VCaP (cell line): ENCODE measurements around the gene ARAP2.

Experiments used
- H3K27ac ChIP-seq: fragments of 450-650 bp; 2 replicates; pipeline ENCODE4 v1.5.1; 2017
- TF ChIP-seq, protein P1 (sequence below): fragments of 450-650 bp; conservative IDR thresholded peaks from 2 replicates; pipeline ENCODE4 v1.5.1; 2017; ENCODE audit warnings: mild to moderate bottlenecking, moderate library complexity

Gene ARAP2

DNA sequence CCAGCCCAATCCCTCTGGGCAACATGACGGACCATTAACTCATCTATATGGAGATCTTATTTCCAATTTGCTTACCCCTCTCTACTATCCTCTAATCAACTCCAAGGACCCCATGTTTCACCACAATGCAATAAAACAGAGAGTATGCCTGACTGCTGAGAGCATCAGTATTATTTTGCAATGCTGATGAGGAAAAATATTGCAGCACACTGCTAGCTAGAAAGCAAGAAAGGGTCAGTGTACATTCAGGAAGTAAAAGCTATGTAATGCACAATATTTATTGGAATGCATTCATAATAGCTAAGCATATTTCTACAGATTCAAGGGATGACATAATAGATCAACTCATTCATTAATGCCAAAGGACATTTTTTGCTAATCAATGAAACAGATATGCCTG is 33.2 kb downstream of the ARAP2 start:
- TF ChIP-seq, protein P1, sequence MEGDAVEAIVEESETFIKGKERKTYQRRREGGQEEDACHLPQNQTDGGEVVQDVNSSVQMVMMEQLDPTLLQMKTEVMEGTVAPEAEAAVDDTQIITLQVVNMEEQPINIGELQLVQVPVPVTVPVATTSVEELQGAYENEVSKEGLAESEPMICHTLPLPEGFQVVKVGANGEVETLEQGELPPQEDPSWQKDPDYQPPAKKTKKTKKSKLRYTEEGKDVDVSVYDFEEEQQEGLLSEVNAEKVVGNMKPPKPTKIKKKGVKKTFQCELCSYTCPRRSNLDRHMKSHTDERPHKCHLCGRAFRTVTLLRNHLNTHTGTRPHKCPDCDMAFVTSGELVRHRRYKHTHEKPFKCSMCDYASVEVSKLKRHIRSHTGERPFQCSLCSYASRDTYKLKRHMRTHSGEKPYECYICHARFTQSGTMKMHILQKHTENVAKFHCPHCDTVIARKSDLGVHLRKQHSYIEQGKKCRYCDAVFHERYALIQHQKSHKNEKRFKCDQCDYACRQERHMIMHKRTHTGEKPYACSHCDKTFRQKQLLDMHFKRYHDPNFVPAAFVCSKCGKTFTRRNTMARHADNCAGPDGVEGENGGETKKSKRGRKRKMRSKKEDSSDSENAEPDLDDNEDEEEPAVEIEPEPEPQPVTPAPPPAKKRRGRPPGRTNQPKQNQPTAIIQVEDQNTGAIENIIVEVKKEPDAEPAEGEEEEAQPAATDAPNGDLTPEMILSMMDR = no peak
- H3K27ac ChIP-seq = no peak overlapping the region

DNA sequence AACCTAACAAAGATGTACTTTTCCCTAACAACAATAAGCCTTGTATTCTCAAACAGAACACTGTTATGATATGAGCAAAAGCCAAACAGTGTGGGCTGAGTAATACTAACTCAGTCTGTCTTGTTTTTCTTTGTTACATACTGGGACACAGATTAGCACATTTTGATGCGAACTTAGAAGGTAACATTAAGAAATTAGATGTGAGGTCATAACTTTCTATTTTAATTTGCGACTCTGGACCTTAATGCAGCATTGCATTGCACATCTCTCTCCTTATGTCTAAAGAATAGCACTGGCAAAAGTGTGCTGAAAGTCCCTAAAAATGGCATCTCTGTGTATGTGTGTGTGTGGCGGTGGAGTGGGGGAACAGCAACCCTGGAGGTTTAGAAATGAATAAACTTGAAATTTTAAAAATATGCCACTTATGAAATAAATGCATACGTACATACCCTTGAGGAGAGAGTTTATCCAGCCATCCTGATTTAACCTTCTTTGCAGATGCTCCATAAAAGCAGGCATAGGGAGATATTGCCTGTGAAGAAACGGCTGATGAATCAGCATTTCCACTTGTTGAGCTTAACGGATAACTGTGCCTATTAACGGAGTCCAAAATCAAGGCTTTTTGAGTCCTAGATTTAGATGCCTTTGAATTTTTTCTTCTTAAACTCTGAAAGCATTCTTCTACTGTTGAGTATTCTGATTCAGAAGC is 34.2 kb downstream of the ARAP2 start:
- H3K27ac ChIP-seq = no peak overlapping the region
- TF ChIP-seq, protein P1 = no peak

DNA sequence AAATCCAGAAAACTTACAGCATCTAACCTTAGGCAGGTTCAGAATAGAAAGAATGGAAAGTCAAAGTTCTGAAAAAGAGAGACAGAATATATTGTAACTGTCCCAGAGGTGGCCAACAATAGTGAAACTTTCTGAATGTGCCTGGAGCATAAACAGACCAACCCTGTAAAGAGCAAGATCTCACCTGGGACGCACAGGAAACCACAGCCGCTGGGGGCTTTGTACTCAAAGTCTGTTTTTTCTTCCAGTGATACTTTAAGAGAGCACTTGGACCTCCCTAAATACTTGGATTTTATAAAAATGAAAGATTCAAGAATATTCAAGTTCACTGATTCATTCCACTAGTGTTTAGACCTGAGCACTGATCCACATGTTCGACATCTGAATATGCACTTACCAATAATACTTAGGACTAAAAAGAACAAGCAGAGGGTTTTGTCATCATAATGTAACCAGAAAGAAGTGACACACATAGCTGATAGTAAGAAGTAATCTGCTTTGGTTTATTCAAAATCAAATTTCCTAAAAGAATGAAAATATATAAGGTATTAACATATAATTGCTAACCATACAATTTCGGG is 35.3 kb downstream of the ARAP2 start:
- TF ChIP-seq, protein P1 = no peak
- no peak overlapping the region for H3K27ac ChIP-seq

DNA sequence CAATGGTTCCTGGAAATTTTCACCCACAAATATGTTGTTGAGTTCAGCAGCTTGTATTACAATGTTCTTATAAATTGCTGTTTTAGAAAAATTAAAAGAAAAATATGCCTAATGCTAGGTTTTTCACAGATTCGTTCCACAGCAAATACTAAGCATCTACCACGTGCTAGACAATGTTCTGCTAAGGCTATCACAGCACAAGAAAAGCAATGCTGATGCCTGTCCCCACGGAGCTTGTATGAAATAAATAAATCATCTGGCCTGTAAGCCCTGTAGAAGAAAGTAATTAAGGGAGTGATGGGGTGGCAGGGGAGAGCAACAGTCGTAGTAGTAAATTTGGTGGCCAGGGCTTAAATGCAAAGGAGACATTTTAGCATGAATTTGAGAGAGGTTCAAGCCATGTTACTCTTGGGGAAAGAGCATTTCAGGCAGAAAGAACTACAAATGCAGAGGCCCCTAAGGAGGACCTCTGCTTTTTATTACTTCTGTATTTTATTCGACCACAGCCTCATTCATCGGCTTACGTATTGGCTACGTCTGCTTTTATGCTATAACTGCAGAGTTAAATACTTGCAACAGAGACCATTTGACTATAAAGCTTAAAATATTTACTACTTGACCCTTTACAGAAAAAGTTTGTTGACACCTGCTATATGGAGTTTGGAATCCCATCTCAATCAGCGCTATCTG is 36.3 kb downstream of the ARAP2 start:
- TF ChIP-seq, protein P1 = no peak
- H3K27ac ChIP-seq = no peak overlapping the region

DNA sequence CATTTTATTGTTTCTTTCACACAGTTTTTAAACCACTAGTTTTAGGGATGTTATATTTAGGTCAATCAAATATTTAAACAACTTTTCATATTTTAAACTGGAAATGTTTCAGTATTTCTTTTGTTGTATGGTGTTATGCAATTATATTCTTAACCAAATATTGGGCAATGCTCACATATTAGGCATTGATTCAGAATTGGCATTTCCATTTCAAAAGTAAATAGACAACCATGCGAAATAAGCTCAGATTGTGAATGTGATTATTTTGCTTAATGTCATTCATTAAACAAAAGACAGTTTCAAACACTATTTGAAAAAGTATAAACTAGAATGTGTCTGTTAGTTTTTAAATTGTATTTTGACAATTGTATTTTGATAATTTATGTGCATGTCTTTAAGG is 36.9 kb downstream of the ARAP2 start:
- no peak overlapping the region for H3K27ac ChIP-seq
- TF ChIP-seq, protein P1 = no peak

DNA sequence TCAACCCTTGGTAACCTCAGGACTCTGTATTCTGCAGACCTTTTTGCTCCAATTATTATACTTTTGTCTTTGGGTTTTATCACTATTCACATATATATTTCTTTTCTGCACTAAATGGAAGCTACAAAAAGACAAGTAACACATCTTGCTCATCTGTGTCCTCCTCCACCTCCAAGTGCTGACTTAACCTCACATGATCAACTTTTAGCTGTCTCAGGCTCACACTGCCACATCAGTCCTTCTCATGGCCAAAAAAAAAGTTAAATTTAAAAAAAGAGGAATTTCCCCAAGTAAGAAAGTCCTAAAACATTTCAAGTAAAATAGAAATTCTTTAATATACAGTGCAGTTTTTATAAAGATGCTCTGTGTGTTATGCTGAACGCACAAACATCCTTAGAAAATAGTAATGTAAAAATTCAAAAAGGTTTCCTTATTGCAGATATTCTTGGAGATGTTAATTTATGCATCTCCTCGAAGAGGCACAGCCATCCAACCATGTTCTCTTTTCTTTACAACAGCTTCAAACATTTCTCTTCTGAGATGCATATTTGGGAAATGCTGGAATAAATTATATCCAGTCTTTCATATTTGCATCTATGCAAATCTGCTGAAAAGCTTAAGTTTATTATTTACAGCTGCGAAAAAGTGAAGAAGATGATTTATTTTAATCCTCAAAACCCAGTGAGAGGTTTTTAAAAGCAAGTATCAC is 37.6 kb downstream of the ARAP2 start:
- no peak overlapping the region for H3K27ac ChIP-seq

More for the DNA sequence above, 37.6 kb downstream of the ARAP2 start:
- TF ChIP-seq, protein P1 = no peak
